Right hindlimb (tissue), 1 donor: ENCODE measurements around the gene HYAL3.
"Not testable (repeated sequence)": the region's sequence is repeated elsewhere in the genome, so short reads cannot be mapped to it uniquely, and the experiment has no call there.

Experiments used
- DNase-seq: peaks from one replicate; pipeline ENCODE4 v3.0.0-alpha.2; 2018

HYAL3 gene

GRCh38 chr3:50288387-50289007 lies 10.7 kb downstream of the HYAL3 start:
- no peak for DNase-seq

DNA sequence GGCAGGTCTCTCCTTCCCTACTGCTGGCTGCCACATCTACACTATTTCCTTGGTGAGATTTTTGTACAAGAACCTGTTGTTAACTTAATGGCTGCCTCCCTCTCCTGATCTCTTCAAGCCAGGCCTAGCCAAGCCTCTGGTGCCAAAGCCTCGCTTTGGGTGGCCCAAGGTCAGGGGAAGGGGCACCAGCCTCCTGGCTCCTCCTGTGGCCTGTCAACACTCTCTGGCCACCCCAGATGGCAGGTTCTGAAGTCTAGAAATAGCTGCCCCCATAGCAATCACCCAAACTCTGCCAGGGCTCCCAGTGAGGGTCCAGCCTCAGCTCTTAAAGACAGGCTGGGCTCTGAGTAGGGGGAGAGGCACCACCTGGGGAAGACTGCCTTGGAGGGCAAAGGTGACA lies 11.9 kb downstream of the HYAL3 start:
- no peak for DNase-seq

DNA sequence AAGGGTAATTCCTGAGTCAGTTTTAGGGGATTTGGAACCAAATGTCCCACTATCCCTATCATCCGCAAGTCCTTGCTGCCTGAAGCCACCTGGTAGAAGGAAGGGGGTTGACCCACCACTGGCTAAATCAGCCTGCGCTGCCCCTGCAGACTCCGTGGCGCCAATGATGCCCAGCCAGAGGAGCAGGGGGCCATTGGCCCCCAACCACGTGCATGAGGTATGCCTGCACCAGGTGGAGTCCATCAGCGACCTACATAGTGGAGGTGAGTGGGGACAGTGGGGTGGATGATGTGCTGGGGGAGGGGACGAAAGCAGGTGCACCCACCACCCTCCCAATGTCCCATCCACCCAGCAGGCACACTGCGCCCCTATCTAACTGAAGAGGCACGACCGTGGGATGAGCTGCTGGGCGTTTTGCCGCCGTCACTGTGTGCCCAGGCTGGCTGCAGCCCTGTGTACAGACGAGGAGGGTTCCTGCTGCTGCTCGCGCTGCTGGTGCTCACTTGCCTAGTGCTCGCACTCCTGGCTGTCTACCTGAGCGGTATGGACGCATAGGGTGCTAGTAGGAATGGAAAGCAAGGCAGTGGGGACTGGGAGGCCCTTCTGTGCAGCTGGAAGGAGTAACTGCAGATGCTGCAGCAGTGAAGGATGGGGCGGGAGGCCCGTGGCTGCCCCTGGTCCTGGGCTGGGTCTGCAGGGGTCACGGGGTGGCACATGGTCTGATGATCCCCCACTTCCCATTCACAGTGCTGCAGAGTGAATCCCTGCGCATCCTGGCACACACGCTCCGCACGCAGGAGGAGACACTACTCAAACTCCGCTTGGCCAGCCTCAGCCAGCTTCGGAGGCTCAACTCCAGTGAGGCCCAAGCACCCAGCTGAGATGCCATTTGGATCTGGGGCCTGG lies 12.6 kb downstream of the HYAL3 start:
- DNase-seq, result peak; percentile 18

DNA sequence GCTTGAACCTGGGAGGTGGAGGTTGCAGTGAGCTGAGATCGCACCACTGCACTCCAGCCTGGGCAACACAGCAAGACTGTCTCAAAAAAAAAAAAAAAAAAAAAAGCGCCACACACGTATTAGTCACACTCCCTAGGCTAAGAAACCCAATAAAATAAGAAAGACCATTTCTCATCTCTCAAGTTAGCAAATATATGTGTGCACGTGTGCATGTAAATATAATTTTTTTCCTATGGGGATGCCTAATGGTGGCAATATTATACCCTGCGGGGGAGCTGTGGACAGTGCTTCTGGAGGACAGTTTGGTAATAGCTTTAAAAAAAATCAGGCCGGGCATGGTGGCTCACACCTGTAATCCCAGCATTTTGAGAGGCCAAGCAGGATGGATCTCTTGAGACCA lies 15.1 kb downstream of the HYAL3 start:
- not testable (repeated sequence) for DNase-seq

GRCh38 chr3:50279255-50280016 lies 19.8 kb downstream of the HYAL3 start:
- DNase-seq, result no peak

GRCh38 chr3:50278880-50279224 lies 20.4 kb downstream of the HYAL3 start, which contains the start of gene LSMEM2:
LSMEM2 (plus strand) TSS chr3:50279087; CDS start chr3:50279114, 27 bp downstream.
- DNase-seq, result no peak

DNA sequence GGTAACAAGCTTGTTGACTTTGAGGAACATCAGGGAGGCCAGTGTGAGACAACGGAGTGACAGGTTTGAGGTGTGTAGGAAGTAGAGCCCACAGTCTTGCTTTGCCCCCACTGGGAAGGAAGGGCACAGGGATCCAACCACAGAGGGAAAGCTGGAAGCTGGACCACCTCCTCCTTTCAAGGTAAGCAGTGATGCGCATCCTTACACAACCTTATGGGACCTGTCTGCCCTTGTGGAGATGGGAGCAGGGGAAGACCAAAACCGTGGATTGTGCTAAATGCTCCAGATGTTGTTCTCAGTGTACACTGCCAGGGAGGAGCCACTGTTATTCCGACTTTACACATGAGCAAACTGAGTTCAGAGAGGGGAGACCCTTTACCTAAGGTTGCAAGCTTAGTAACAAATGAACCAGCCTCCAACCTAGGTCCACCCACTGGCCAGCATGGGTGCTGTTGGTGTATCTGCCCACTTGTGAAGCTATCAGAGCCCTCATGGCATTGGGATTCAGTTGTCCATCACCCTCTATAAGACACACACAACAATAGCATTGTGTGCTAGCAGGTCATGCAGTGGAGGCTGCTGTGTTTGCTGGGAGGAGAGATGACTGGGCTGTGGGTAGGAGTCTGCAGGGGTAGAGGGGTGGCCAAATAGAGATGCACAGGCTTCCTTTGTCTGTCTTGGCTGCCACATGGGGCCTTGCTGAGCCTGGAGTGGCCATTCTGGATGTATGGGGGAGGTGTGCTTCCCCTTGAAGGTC lies 20.9 kb downstream of the HYAL3 start:
- no peak for DNase-seq

GRCh38 chr3:50276762-50277101 lies 22.5 kb downstream of the HYAL3 start:
- DNase-seq, result no peak

DNA sequence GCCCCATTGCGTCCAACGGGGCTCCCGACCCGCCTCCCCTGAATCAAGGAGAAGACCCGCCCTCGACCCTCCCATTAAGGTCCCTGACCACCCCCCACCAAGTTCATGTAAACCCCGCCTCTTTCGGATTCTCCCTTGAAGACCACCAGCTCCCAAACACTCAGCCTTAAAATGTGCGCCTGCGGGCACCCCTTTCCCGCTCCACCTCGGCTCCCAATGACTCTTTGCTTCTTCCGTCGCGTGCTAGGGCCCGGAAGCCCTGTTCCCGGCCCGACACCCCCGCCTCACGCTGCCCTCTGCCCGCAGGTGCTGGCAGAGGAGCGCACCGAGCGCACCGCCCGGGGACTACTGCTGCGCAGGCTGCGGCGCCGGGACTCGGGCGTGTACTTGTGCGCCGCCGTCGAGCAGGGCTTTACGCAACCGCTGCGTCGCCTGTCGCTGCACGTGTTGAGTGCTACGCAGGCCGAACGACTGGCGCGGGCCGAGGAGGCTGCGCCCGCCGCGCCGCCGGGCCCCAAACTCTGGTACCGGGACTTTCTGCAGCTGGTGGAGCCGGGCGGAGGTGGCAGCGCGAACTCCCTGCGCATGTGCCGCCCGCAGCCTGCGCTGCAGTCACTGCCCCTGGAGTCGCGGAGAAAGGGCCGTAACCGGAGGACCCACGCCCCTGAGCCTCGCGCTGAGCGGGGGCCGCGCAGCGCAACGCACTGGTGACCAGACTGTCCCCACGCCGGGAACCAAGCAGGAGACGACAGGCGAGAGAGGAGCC lies 23.0 kb downstream of the HYAL3 start:
- no peak for DNase-seq

DNA sequence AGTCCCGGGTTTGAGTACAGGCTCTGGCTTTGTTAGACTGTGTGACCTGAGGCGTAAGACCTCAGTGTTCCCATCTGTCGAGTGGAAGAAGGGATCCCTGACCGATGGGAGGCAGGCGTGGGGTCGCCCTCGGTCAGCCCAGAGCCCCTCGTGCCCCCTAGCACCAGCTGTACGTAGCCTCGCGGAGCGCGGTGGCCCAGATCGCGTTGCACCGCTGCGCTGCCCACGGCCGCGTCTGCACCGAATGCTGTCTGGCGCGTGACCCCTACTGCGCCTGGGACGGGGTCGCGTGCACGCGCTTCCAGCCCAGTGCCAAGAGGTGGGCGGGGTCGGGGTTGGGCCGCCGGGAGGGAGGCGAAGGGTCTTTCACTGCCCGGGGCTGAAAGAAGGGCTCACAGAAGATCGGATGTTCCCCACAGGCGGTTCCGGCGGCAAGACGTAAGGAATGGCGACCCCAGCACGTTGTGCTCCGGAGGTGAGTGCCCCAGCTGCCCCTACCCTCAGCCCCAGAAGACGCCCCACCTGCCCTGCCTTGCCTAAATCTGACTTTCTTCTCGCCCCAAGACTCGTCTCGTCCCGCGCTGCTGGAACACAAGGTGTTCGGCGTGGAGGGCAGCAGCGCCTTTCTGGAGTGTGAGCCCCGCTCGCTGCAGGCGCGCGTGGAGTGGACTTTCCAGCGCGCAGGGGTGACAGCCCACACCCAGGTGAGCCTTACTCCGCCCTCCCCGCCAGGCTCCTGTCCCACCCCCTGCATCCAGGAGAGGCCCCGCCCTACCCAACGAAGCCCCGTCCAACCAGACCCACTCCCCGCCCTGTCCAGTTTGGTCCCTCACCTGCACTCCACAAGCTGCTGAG lies 23.8 kb downstream of the HYAL3 start:
- DNase-seq, result no peak

- DNase-seq, result no peak
Observed at GRCh38 chr3:50274371-50275104, 24.7 kb downstream of the HYAL3 start.

DNA sequence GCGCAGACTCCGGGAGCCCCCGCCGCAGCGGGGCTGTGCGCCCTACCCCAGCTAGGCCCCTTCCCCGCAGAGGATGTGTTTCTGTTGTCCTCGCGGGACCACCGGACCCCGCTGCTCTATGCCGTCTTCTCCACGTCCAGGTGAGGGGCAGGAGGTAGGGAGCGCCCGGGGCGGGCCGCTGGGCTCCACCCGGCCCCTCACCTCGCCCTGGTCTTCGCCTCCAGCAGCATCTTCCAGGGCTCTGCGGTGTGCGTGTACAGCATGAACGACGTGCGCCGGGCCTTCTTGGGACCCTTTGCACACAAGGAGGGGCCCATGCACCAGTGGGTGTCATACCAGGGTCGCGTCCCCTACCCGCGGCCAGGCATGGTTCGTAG lies 25.5 kb downstream of the HYAL3 start:
- DNase-seq, result no peak

DNA sequence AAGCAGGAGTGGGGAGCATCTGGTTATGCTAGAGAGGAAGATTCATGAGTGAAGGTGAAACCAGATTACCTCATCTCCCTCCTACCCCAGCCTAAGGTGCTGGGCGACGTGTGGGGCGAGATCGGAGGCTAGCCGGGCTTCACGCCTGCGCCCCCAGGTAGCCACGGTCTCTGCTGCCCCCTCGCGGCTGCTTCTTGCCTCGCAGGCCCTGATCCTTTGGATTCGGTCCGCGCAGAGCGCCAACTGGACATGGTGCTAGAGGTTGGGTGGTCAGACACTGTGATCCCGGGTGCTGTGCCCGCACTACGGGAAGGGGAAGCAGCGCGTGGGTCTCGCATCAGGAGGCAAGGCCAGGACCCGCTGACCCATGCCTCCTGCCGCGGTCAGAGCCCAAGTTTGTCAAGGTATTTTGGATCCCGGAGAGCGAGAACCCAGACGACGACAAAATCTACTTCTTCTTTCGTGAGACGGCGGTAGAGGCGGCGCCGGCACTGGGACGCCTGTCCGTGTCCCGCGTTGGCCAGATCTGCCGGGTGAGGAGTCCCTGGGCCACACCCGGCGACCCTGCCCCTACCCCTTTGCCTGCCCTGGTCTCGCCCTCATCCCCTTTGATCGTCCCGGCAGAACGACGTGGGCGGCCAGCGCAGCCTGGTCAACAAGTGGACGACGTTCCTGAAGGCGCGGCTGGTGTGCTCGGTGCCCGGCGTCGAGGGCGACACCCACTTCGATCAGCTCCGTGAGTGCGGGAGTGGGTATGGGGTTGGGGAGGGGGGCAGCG lies 26.1 kb downstream of the HYAL3 start:
- DNase-seq, result peak; percentile 87

GRCh38 chr3:50272538-50272910 lies 26.7 kb downstream of the HYAL3 start:
- DNase-seq, result not testable (repeated sequence)

DNA sequence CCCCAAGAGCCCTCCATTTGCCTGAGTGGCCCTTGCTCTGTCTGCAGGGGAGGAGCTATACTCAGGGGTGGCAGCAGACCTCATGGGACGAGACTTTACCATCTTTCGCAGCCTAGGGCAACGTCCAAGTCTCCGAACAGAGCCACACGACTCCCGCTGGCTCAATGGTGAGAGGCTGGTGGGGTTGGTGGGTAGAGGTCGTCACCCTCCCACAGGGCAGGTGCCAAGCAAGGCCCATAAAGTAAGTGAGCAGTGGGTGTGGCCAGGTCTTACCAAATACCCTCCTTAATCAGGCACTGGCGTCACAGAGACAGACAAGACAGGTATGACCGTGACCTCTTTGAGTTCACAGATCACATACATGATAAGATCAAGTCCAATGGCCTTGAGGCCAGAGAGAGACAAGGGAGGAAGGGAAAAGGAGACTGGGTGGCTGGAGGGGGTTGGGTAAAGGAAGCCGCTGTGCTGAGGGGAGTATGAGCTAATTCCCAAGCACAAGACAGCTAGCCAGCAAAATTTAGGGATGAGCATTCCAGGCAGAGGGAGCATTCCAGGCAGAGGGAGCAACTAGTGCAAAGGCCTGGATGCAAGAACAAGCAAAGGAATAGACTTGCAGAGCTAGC lies 27.8 kb downstream of the HYAL3 start:
- no peak for DNase-seq

DNA sequence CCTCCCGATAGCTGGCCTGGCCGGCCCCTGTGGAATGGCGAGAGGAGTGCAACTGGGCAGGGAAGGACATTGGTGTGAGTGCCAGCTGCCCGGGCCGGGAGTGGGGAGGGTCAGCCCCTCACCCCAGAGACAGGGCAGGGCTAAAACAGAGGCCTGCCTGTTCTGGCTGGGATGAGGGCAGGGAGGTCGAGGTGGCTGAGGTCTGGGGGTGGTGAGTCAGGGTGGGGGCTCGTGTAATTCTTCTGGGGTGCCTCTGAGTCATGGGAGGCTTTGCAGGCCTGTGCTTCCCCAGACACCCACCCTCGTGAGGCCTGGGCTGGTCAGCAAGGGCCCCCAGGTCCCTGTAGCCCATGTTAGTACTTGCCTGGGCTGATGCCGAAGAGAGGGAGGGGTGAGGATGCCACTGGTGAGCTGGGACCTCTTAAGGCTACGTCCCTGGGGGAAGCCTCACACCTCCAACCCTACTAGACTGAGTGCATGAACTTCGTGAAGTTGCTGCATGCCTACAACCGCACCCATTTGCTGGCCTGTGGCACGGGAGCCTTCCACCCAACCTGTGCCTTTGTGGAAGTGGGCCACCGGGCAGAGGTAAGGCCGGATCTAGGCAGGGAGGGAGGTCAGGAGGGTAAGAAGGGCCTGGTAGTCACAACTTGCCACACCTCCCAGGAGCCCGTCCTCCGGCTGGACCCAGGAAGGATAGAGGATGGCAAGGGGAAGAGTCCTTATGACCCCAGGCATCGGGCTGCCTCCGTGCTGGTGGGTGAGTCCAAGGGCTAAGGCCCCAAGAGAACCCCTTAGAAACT lies 28.6 kb downstream of the HYAL3 start:
- no peak for DNase-seq

DNA sequence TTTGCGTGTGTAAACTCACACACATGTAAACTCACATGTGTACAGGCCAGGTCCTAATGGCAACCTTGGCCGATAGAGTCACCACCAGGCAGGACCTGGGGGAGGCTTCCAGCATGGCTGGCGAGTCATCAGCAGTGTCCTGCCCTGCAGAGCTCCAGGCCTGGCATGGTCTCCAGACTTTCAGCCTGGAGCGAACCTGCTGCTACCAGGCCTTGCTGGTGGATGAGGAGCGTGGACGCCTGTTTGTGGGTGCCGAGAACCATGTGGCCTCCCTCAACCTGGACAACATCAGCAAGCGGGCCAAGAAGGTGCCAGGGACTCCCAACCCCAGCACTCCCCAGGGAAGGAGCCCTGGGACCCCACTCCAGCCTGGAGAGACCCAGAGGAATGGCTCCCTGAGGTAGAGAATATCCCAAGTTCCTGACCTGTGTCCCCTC lies 29.2 kb downstream of the HYAL3 start:
- no peak for DNase-seq

- DNase-seq, result no peak
Observed at GRCh38 chr3:50269460-50269859, 29.7 kb downstream of the HYAL3 start.
